ENCODE measurements around the gene CDK14. TPM values are rescaled to one million over a fixed set of nuclear protein-coding genes. Genes with fewer than 3 reads are reported as not detected.

The CDK14 gene
- total and polyA plus RNA-seq, 2 of the 8 experiments (the other 6 are each of a cell fraction or from before 2014, with no cell fraction given) = 5.5 to 47.3 TPM

GRCh38 chr7:90671571-90671970 is 75.5 kb downstream of the CDK14 start:
- Histone ChIP-seq H3K9me3 (ENCODE audit: insufficient read depth in 2 of 2, low read depth in 1 of 2, low read length in 1 of 2) (no peaks in the 10 kb centered on the region), H2BK12ac (ENCODE audit: low read depth, low read length) (no peak overlapping the region), H3K27ac (ENCODE audit: low read depth, low read length) (no peak overlapping the region), H3K56ac (replicated peaks; ENCODE audit: insufficient read length, low read depth, low read length) (no peak overlapping the region), H2BK20ac (ENCODE audit: low read length) (no peak overlapping the region), H3K4me2 (ENCODE audit: insufficient read depth in 1 of 2, low read depth in 2 of 2, low read length in 2 of 2) (no peak overlapping the region), H2AK5ac (ENCODE audit: low read depth, low read length) (no peak overlapping the region), H4K20me1 (replicated peaks in 1 of 2; ENCODE audit: control insufficient read depth in 1 of 2, insufficient read depth in 2 of 2, low read length in 2 of 2) (no peaks in the 10 kb centered on the region), H3K23ac (ENCODE audit: insufficient read length) (no peak overlapping the region), H3K27me3 (replicated peaks in 1 of 4; ENCODE audit: control insufficient read depth in 3 of 4, extremely low read depth in 1 of 4, insufficient read depth in 3 of 4, low read length in 3 of 4) (no peaks in the 10 kb centered on the region), H3K79me1 (ENCODE audit: low read depth, low read length) (no peaks in the 10 kb centered on the region; the same call in 1 of the 2 replicates), H3K79me2 (ENCODE audit: control insufficient read depth in 1 of 2, insufficient read depth in 2 of 2, low read length in 2 of 2) (peaks cover 0 to 7% of the 10 kb centered on the region in 2 experiments; a peak in 1 of 4 replicates), H2BK5ac (ENCODE audit: low read depth, low read length) (no peak overlapping the region), H4K91ac (replicated peaks; ENCODE audit: insufficient read length, low read length) (no peak overlapping the region), H3K18ac (ENCODE audit: extremely low read depth, low read length) (no peak overlapping the region), H3K14ac (ENCODE audit: insufficient read length) (no peak overlapping the region), H3K4me1 (replicated peaks in 1 of 4; ENCODE audit: control insufficient read depth in 3 of 4, insufficient read depth in 4 of 4, low read length in 3 of 4) (no peaks in the 10 kb centered on the region), H3K36me3 (ENCODE audit: control insufficient read depth in 2 of 4, insufficient read depth in 4 of 4, low read length in 3 of 4) (no peaks in the 10 kb centered on the region), H4K8ac (ENCODE audit: extremely low read depth, insufficient read depth, low read length) (no peak overlapping the region), H2AFZ (ENCODE audit: low read length) (no peak overlapping the region), H2BK120ac (replicated peaks; ENCODE audit: low read depth, low read length) (no peak overlapping the region), H3K23me2 (ENCODE audit: low read depth, low read length) (no peaks in the 10 kb centered on the region; the same call in 1 of the 2 replicates), H3K9ac (replicated peaks in 1 of 4; ENCODE audit: extremely low read depth in 1 of 4, low read depth in 3 of 4, low read length in 3 of 4) (no peak overlapping the region), H3K4me3 (ENCODE audit: extremely low read depth in 1 of 4, insufficient read depth in 2 of 4, low read depth in 3 of 4, low read length in 4 of 4) (no peak overlapping the region), H2BK15ac (ENCODE audit: low read length) (no peak overlapping the region), H4K5ac (ENCODE audit: insufficient read length, low read depth, low read length) (no peak overlapping the region), H3K4ac (replicated peaks; ENCODE audit: insufficient read length, low read depth, low read length) (no peak overlapping the region)
- FAIRE-seq (no peak), DNase-seq (ENCODE audit: low read depth in 1 of 2, low spot score in 2 of 2) (no peak)
- no peak for TF ChIP-seq SP4 (IDR thresholded peaks at IDR 0.05; ENCODE audit: low read length)
- TF ChIP-seq BRCA1 (IDR thresholded peaks at IDR 0.05; ENCODE audit: low read depth, low read length) = no peak
- no peak for TF ChIP-seq RBBP5 (IDR thresholded peaks at IDR 0.05; ENCODE audit: borderline replicate concordance, low read depth, low read length)
- TF ChIP-seq RFX5 (IDR thresholded peaks at IDR 0.05; ENCODE audit: borderline replicate concordance, low read depth, low read length) = no peak
- no peak for TF ChIP-seq CHD2 (IDR thresholded peaks at IDR 0.05; ENCODE audit: low read length)
- no peak for TF ChIP-seq SIX5 (IDR thresholded peaks at IDR 0.05; ENCODE audit: low read depth, low read length)
- TF ChIP-seq POLR2A (IDR thresholded peaks at IDR 0.05; ENCODE audit: control extremely low read depth in 1 of 2, low read depth in 2 of 2, low read length in 2 of 2) = no peak
- no peak for TF ChIP-seq TEAD4 (IDR thresholded peaks at IDR 0.05; ENCODE audit: low read depth, low read length)
- no peak for TF ChIP-seq CTBP2 (IDR thresholded peaks at IDR 0.05; ENCODE audit: borderline replicate concordance, insufficient read depth, insufficient read length, low read length)
- no peak for TF ChIP-seq KDM5A (IDR thresholded peaks at IDR 0.05; ENCODE audit: low read length)
- TF ChIP-seq NRF1 (IDR thresholded peaks at IDR 0.05; ENCODE audit: low read depth, low read length) = no peak
- no peak for TF ChIP-seq SUZ12 (IDR thresholded peaks at IDR 0.05; ENCODE audit: low read length)
- ChIA-PET POLR2A (ENCODE audit: partially characterized antibody) (no interaction called here), CTCF (ENCODE audit: partially characterized antibody) (interaction anchor here (2.8 kb wide), 1 partner anchor 38 kb away, joined by 9 read pairs; no protein-coding TSS in a partner anchor)
- 91% methylated on average over 2 of the region's 2 CpGs; no CpG with 5 or more reads in 1 of the 2 experiments for WGBS, 2 experiments (ENCODE audit: extremely low coverage in 1 of 2, insufficient coverage in 1 of 2, insufficient read length in 1 of 2, insufficient replicate concordance in 2 of 2, low coverage in 1 of 2, low lambda C conversion rate in 2 of 2, missing lambda C conversion rate in 1 of 2)
